Astrocyte of the cerebellum (primary cell): ENCODE measurements around the gene REV3L.
A peak's percentile ranks its signal among the peaks of the same experiment; 100 is the strongest.

Experiments
- DNase-seq: peaks from one replicate; pipeline ENCODE4 v3.0.0-alpha.2; 2011; ENCODE audit warnings: low read depth
- H3K4me3 ChIP-seq: 2 replicates; pipeline ENCODE4 v1.5.1; 2011; ENCODE audit warnings: mild to moderate bottlenecking, low read depth, low read length, moderate library complexity
- in situ Hi-C: cut with HindIII; loops from 2 replicates; pipeline ENCODE4 v1.10.0; 2017; ENCODE audit warnings: low sequenced_read_pairs
- TF ChIP-seq, protein P1 (sequence below): IDR thresholded peaks from 2 replicates; pipeline ENCODE4 v1.5.1; 2012; ENCODE audit warnings: low read length, low read depth, moderate library complexity, mild to moderate bottlenecking; ENCODE audit errors: missing control alignments

REV3L gene

DNA sequence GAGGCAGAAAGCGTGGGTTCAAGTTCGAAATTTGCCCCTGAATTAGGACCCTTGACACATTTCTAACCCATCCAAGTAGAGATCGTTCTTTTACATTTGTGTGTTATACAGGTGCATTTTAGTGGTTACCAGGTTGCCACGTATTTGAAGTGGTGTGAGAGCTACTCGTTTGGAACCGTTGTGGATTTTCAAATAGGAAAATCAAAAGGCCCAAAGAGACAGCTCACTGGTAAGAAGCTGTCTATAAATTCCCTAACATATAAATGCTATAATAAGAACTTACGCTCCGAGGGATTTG lies 1.6 kb upstream of the REV3L start:
- in situ Hi-C loops = no loop called here
- TF ChIP-seq, protein P1, sequence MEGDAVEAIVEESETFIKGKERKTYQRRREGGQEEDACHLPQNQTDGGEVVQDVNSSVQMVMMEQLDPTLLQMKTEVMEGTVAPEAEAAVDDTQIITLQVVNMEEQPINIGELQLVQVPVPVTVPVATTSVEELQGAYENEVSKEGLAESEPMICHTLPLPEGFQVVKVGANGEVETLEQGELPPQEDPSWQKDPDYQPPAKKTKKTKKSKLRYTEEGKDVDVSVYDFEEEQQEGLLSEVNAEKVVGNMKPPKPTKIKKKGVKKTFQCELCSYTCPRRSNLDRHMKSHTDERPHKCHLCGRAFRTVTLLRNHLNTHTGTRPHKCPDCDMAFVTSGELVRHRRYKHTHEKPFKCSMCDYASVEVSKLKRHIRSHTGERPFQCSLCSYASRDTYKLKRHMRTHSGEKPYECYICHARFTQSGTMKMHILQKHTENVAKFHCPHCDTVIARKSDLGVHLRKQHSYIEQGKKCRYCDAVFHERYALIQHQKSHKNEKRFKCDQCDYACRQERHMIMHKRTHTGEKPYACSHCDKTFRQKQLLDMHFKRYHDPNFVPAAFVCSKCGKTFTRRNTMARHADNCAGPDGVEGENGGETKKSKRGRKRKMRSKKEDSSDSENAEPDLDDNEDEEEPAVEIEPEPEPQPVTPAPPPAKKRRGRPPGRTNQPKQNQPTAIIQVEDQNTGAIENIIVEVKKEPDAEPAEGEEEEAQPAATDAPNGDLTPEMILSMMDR = no peak
- peak overlapping the region; percentile 68 for H3K4me3 ChIP-seq
- no peak for DNase-seq

DNA sequence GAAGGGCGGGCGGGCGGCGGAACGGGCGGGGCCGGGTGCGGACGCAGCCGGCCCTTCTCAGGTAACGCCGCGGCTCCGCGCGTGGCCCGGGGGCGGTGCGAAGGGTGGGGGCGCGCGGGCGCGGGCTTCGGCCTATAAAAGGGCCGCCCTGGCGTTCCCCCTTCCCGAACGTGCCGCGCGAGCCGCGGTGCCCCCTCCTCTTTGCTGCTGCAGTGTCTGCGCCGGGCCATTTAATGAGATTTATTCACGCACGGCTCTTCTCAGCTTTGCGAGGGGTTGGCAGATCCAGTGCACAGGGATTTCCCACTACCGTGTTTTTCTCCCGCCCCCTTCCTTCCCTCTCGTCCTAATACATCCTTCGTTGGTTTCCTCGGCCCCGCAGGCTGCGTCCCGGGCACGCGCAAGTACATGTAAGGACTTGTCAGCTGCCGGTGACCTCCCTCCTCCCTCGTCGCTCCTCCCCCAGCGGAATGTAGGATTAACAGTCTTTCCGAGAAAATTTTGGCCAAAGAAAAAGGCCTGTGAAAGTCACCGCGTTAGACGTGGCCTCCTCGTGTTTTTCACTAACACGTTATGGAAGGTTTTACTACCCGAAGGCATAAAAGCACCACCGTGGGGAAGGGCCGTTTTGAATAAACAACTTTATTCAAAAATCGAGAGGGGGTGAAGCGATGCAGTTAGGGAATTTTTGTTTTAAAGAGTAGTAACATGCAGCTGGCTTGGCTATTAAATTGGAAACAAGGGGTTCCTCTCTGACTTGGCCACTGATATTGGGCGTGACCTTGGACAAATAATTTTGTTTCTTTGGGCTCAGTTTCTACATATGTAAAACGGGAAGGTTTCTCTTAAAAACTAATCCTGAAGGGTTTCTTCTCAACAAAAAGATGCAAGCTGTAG lies 966 bp upstream of the REV3L start:
- H3K4me3 ChIP-seq = peak overlapping the region; percentile 68
- peak; percentile 87 for DNase-seq
- in situ Hi-C loops = no loop called here
- TF ChIP-seq, protein P1 = no peak

DNA sequence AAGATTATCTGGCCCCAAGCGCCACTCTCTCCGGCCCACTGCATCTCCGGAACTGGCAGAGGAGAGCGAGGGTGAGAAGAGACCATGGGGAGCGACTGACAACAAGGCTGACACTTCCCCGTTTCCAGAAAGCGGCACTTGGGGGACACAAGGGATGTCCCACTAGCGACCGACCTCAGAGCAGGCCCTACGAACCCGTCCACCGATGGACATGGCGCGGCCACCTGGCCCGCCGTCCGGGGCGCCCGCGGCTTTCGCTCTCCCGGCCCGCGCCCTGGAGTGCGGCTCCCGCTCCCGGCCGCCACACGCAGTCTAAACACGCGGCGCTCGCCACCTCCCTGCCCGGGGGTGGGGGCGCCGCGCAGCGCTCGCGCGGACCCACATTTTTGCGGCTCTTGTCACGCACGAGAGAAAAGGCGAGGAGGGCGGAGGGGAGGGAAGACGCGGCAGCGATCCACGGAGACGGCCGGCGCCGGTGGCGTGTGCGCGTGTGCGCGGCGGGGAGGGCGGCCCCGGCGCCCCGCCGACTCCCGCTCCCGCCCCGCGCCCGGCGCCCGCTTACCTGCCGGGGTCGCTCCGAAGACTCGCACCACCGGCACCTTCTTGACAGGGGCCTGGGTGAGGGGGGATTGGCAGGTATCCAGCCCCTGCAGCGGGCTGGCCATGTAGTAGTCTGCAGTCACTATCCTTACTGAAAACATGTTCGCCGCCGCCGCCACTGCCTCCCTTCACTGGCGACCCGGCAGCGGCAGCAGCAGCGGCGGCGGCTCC lies 645 bp downstream of the REV3L start:
- DNase-seq = no peak
- in situ Hi-C loops = no loop called here
- TF ChIP-seq, protein P1 = no peak

DNA sequence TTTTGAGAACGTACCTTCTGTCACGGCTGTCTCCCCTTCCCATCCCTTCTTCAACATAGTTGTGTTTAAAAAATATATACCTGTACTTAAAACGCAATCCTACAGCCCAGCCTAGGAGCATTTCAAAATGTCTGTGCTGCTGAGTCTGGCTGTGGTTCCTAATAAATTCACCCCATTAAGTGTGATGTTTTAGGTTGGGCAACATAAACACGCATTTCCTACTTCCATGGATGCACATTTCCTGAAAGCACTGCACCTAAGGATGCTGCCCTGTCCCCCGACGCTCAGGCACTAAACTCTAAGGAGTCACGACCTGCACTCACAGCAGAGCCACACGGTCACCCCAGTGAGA lies 1.2 kb downstream of the REV3L start:
- H3K4me3 ChIP-seq = peak overlapping the region; percentile 68
- in situ Hi-C loops = no loop called here
- TF ChIP-seq, protein P1 = no peak
- DNase-seq = no peak

More for the DNA sequence above, 645 bp downstream of the REV3L start:
- peak overlapping the region; percentile 68 for H3K4me3 ChIP-seq

DNA sequence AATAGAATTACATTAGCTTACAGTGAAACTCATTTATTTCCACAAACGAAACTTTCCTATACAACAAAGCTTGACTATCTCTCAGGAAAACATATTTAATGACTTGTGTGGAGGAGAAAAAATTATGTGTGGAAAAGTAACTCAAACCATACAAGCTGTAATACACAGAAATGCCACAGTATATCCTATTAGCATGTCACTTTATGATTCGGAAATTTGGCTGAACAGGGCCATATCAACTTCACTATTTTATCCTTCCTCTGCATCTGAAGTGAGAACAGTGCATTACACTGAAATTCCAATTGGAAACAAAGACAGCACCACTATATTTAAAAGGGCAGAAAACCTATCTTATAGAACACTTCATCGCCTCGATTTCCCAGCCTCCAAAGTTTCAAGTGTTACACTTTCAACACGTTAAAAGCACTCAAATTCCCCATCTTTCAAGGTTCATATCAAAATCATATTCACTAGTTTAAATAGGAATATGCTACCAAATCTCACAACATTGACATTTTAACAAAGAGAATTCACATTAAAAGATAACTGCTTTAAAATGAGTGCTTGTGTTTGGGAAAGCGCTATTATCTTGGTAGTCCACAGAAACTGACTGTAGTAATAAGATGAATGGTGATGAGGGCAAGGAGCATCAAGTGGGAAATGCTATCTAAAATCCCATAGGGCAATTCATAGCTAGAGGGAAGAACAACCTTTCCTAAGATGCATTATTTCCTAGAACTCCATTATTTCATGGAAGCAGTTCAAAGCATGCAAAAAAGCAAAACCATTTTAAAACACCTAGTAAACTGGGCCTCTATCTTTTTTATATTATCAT lies 1.8 kb downstream of the REV3L start:
- in situ Hi-C loops = no loop called here
- TF ChIP-seq, protein P1 = no peak
- DNase-seq = no peak
- peak overlapping the region; percentile 68 for H3K4me3 ChIP-seq

DNA sequence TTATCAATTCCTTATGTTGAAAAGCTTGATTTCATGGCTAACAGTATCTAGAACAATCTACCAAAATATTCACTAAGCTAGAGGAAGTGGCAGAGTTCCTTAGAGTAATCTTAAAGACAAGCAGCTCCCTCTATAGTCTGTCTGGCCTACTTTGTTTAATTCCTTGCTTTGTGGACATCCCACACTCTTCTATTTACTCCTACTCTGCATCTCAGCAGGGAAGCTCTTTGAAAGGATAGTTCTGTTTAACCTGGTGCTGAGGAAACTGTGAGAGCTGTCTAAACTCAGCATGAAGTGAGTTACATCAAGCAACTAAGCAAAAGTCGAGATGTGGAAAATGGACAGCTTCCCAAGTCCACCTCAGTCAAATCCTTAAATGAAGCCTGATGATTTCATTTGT lies 4.3 kb downstream of the REV3L start:
- H3K4me3 ChIP-seq = no peak overlapping the region
- TF ChIP-seq, protein P1 = peak; percentile 48
- DNase-seq = peak; percentile 61
- in situ Hi-C loops = no loop called here
